ENCODE data around the gene CHCT1. TPM values are rescaled to one million over a fixed set of nuclear protein-coding genes. Genes with fewer than 3 reads are reported as not detected.
"Not testable (repeated sequence)": the region's sequence is repeated elsewhere in the genome, so short reads cannot be mapped to it uniquely, and the experiment has no call there.

Gene CHCT1
- total RNA-seq, 2 experiments from 2014 or later = not detected

DNA sequence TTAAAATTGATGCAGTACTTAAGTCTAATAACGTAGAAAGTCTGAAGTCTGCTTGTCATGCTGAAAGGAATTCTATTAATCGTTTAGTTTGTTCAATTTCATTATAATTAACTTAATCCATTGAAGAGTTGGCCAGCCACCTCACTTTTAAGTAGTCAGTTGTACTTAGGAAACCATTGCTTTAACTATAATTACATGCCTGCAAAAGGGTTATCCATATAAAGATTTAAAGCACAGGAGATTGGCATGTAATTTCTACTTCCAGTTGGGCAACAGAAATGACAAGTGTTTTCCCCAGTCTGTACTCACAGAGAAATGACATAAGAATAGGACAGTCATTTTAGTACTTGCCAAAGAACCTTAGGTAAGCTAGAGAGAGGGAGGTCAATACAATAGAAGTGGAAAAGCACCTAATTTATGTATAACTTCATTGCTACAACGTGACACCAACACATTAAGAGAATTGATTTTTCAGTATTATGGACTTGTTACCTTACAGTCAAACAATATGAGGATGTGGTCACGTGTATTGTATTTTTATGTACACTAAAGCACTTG is 26.7 kb upstream of the CHCT1 start:
- POLR2A ChIA-PET = no interaction called here
- CTCF ChIA-PET = interaction anchor here (1.2 kb wide), 1 partner anchor 12 kb away, joined by 4 read pairs; no protein-coding TSS in a partner anchor

- ChIA-PET CTCF (interaction anchor here (1.2 kb wide), 2 partner anchors 11 to 25 kb away, joined by 4 read pairs; no protein-coding TSS in a partner anchor), POLR2A (no interaction called here)
These were observed 25.9 kb upstream of the CHCT1 start for GRCh38 chr17:60396412-60396811.

DNA sequence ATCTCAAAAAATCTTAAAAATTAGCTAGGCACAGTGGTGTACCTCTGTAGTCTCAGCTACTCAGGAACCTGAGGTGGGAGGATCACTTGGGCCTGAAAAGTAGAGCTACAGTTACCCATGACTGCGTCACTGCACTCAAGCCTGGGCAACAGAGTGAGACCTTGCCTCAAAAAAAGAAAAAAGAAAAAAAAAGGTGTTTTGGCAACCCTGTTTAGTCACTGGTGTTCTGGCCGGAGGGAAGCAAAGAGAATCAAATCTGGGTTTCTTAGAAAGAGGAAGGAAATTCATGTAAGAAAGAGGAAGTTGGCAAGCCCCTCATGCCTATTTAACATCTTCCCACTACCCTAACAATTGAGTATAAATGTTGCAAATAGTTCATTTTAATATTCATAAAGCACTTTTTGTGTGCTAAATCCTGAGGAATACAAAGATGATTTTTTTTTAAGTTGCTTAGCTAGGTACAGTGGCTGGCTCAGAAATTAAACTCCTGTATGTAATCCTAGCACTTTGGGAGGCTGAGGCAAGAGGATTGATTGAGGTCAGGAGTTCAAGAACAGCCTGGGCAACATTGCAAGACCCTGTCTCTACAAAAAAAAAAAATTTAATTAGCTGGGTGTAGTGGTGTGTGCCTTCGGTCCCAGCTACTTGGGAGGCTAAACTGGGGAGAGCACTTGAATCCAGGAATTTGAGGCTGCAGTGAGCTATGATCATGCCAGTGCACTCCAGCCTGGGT is 23.9 kb upstream of the CHCT1 start:
- ChIA-PET CTCF (interaction anchor here (1.1 kb wide), 1 partner anchor 23 kb away, joined by 4 read pairs; no protein-coding TSS in a partner anchor), POLR2A (no interaction called here)

- CTCF ChIA-PET = interaction anchor here (1.0 kb wide), 1 partner anchor 202 kb away, joined by 3 read pairs; no protein-coding TSS in a partner anchor
These were observed 20.5 kb upstream of the CHCT1 start for GRCh38 chr17:60401819-60402218.

GRCh38 chr17:60403523-60403810 is 18.8 kb upstream of the CHCT1 start:
- POLR2A ChIA-PET = no interaction called here
- CTCF ChIA-PET = no interaction called here

More at GRCh38 chr17:60401819-60402218, 20.5 kb upstream of the CHCT1 start:
- POLR2A ChIA-PET = no interaction called here

- ChIA-PET CTCF (interaction anchor here (0.8 kb wide), 1 partner anchor 264 kb away, joined by 4 read pairs; no protein-coding TSS in a partner anchor), POLR2A (no interaction called here)
These were observed 18.3 kb upstream of the CHCT1 start for GRCh38 chr17:60403962-60404361.

DNA sequence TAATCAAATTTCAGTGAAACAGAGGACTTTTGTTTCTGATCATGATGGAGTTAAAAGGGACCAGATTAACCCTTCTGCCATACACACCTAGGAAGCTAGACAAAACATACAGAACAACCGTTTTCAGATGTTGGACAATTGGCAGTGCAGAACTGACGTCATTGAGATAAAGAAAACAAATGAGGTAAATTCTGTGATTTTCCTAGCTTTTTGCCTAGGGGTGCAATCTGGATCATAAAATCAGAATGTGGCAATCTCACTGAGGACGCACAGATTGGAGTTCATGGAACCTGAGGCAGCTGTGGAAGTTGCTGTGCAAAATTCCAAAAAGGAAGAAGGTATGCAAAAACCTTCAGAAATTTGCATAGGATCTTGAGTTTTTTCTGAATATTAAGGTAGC is 15.4 kb upstream of the CHCT1 start:
- POLR2A ChIA-PET = no interaction called here
- CTCF ChIA-PET = interaction anchor here (0.7 kb wide), 1 partner anchor 146 kb away, joined by 4 read pairs; no protein-coding TSS in a partner anchor

- ChIA-PET POLR2A (no interaction called here), CTCF (no interaction called here)
These were observed 12.3 kb upstream of the CHCT1 start for GRCh38 chr17:60410001-60410400.

DNA sequence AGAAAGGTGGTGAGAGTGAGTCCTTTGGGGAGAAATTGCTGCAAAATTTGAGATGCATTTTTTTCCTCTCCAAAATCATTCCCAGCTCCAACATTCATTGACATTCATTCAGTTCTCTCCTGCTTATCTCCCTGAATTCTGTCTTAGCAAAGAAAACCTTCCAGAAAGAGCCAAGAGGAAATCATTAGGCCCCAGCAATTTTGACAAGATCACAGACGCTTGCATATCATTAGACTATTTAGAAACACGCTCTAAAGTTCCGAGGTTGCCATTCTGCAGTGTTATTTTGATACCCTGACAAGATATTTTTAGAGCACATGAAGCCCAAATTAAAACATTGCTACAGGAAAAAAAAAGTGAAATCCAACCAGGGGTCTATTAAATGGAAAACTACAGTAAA is 9.6 kb upstream of the CHCT1 start:
- ChIA-PET POLR2A (no interaction called here), CTCF (no interaction called here)

DNA sequence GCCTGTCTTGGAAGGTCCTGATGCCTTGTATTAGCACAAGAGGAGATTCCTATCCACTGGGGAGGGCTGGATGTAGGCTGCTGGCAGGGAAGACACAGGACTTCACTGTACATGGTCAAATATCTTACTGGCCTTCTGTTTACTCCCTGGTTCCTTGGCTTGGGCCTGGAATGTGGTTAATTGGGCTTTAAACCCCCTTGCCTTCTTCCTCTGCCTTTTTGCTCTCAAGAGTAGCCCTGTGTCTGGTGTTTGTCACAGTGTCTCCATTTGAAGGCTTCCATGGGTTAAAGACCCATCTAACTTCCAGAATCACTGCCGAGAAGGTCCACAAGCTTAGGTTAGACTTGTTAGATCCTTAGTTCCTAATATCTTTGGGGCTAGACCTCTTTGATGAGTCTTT is 7.1 kb upstream of the CHCT1 start:
- ChIA-PET POLR2A (no interaction called here), CTCF (no interaction called here)

- CTCF ChIA-PET = no interaction called here
These were observed 5.8 kb upstream of the CHCT1 start for GRCh38 chr17:60416368-60416925.

DNA sequence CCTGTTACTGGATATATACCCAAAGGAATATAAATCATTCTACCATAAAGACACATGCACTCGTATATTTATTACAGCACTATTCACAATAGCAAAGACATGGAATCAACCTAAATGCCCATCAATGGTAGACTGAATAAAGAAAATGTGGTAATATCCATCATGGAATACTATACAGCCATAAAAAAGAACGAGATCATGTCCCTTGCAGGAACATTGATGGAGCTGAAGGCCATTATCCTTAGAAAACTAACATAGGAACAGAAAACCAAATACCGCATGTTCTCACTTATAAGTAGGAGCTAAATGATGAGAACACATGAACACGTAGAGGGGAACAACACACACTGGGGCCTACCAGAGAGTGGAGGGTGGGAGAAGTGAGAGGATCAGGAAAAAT is 3.3 kb upstream of the CHCT1 start:
- CTCF ChIA-PET = interaction anchor here (0.7 kb wide), 1 partner anchor 1673 kb away, joined by 3 read pairs; no protein-coding TSS in a partner anchor
- POLR2A ChIA-PET = not testable (repeated sequence)

More at GRCh38 chr17:60416368-60416925, 5.8 kb upstream of the CHCT1 start:
- POLR2A ChIA-PET = no interaction called here

GRCh38 chr17:60419875-60420274 is 2.4 kb upstream of the CHCT1 start:
- CTCF ChIA-PET, POLR2A ChIA-PET: not testable (repeated sequence)

GRCh38 chr17:60421273-60422161 is 772 bp upstream of the CHCT1 start:
- ChIA-PET POLR2A (no interaction called here), CTCF (interaction anchor here (0.5 to 1.3 kb wide), 7 partner anchors 8 to 63 kb away, joined by 3 to 4 read pairs (median 3); no protein-coding TSS in a partner anchor)

DNA sequence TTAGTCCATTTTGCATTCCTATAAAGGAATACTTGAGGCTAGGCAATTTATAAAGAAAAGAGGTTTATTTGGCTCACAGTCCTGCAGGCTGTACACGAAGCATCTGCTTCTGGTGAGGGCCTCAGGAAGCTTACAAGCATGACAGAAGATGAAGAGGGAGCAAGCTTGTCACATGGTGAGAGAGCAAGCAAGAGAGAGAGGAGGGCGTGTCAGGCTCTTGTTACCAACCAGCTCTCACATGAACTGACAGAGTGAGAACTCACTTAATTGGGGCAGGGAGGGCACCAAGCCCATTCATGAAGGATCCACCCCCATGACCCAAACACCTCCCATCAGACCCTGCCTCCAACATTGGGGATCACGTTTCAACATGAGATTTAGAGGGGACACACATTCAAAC is 1.6 kb downstream of the CHCT1 start:
- CTCF ChIA-PET = no interaction called here

DNA sequence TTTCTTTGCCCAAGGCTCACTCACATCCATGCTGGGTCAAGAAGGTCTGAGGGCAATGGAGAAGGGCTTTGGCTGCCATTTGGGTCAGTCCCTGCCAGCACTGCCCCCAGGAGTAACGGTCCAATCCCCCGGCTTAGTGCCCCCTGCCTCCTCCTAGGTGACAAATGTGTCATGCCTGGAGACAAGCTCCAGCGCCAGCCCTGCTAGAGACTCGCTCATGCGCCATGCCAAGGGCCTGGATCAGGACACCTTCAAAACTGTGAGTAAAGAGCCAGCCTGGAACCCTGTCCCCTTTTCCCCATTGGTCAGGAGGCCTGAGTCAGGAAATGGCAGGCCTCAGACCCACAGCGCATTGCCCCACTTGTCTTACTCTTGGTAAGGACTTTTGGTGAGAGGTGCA is 3.3 kb downstream of the CHCT1 start:
- CTCF ChIA-PET = interaction anchor here (1.2 kb wide), 1 partner anchor 110 kb away, joined by 3 read pairs; no protein-coding TSS in a partner anchor
- POLR2A ChIA-PET = no interaction called here

More for the DNA sequence above, 1.6 kb downstream of the CHCT1 start:
- POLR2A ChIA-PET = no interaction called here

- CTCF ChIA-PET = no interaction called here
- POLR2A ChIA-PET = no interaction called here
These were observed 4.3 kb downstream of the CHCT1 start for GRCh38 chr17:60426596-60426995.

- CTCF ChIA-PET, POLR2A ChIA-PET: not testable (repeated sequence)
These were observed 6.2 kb downstream of the CHCT1 start for GRCh38 chr17:60428491-60428890.

DNA sequence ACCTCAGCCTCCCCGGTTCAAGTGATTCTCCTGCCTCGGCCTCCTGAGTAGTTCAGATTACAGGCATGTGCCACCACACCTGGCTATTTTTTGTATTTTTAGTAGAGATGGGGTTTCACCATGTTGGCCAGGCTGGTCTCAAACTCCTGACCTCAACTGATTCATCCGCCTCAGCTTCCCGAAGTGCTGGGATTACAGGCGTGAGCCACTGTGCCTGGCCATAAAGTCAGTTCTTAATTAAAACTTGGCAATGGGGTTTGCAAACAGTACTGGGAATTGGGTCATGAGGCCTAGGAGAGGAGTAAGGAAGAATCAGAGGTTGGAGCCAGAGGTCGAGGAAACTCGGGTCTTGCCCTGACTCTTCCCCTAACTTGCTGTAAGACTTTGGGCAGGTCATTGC is 8.3 kb downstream of the CHCT1 start:
- CTCF ChIA-PET = interaction anchor here (1.2 kb wide), 1 partner anchor 288 kb away, joined by 3 read pairs; no protein-coding TSS in a partner anchor
- POLR2A ChIA-PET = not testable (repeated sequence)

Measured in activated CD8-positive, alpha-beta memory T cell treated with anti-CD3 and anti-CD28 coated beads for 36 hours (primary cell).